Measurements from ENCODE around the gene GJC2. TPM values are rescaled to one million over a fixed set of nuclear protein-coding genes. Genes with fewer than 3 reads are reported as not detected.
A peak's percentile ranks its signal among the peaks of the same experiment; 100 is the strongest.

Gene GJC2
- total RNA-seq, 1 experiment from 2014 or later = 1.6 TPM

DNA sequence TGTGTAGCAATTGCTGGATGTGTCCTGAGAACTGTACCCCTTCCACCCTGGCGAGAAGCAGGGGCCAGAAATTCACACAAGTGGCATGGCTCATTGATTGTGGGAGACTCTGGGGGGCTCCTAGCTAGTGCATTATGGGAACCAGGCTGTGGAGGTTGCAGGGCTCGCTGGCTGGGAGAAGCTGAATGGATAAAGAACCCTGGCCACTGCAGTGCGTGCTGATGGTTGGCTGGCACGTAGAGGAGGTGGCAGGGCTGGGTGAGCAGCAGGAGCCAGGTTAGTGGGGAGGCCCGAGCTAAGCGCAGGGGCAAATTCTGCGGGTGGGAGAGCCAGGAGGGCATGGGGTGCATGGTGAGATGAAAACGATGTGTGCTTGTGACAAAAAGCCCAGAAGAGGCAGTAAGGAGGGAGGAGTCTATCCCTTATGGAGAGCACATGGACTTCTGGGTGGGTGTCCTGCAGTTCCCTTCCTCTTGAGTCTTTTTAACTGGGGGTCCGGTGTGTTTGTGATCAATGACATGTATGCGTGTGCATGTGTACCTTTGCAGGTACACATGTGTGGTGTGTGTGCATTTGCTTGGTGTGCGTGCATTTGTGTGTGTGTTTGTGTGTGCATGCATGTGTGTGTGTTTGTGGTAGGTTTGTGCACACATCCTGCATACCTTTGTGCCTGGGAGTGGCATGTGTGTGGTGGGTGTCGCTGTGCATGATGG is 6.1 kb upstream of the GJC2 start:
- Mint-ChIP-seq H3K27ac (peak overlapping the region in 1 of 3 experiments; percentile 50; a peak in 2 of 7 replicates), H3K27me3 (ENCODE audit: low read depth) (peaks cover 7% of the 10 kb centered on the region), H3K9me3 (no peaks in the 10 kb centered on the region), H3K4me1 (peaks cover 4 to 15% of the 10 kb centered on the region in 2 experiments), H3K36me3 (ENCODE audit: insufficient read depth in 1 of 3, low read depth in 3 of 3) (no peaks in the 10 kb centered on the region; a peak in 1 of 7 replicates), H3K4me3 (peak overlapping the region in 1 of 2 experiments; percentile 56; a peak in 2 of 5 replicates)
- H3K79me2 ChIP-seq (ENCODE audit: insufficient read depth, low read length) = peaks cover 15% of the 10 kb centered on the region; the same call in 1 of the 2 replicates
- no peak overlapping the region for H4K8ac ChIP-seq (replicated peaks; ENCODE audit: insufficient read length, low read depth, low read length)
- no CpG with 5 or more reads among the region's 12 CpGs for WGBS (ENCODE audit: extremely low coverage, insufficient read length, low lambda C conversion rate)
- H3K4me1 ChIP-seq (ENCODE audit: insufficient read depth, low read length) = no peaks in the 10 kb centered on the region
- no peaks in the 10 kb centered on the region for H3K9me3 ChIP-seq (ENCODE audit: control insufficient read depth, low read depth, low read length)
- TF ChIP-seq, protein P1, sequence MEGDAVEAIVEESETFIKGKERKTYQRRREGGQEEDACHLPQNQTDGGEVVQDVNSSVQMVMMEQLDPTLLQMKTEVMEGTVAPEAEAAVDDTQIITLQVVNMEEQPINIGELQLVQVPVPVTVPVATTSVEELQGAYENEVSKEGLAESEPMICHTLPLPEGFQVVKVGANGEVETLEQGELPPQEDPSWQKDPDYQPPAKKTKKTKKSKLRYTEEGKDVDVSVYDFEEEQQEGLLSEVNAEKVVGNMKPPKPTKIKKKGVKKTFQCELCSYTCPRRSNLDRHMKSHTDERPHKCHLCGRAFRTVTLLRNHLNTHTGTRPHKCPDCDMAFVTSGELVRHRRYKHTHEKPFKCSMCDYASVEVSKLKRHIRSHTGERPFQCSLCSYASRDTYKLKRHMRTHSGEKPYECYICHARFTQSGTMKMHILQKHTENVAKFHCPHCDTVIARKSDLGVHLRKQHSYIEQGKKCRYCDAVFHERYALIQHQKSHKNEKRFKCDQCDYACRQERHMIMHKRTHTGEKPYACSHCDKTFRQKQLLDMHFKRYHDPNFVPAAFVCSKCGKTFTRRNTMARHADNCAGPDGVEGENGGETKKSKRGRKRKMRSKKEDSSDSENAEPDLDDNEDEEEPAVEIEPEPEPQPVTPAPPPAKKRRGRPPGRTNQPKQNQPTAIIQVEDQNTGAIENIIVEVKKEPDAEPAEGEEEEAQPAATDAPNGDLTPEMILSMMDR (conservative IDR thresholded peaks at IDR 0.05) = no peak
- H4K5ac ChIP-seq (ENCODE audit: insufficient read length, low read depth, low read length) = no peak overlapping the region
- no peak overlapping the region for H2AFZ ChIP-seq (ENCODE audit: low read length)
- H4K91ac ChIP-seq (ENCODE audit: insufficient read length, low read depth, low read length) = no peak overlapping the region
- no peak overlapping the region for H3K14ac ChIP-seq (ENCODE audit: insufficient read depth, low read length)
- no peak overlapping the region for H3K4ac ChIP-seq (ENCODE audit: low read depth, low read length)
- no peak overlapping the region for H2BK5ac ChIP-seq (ENCODE audit: insufficient read length, low read length)
- H3K4me2 ChIP-seq (ENCODE audit: insufficient read depth, insufficient read length, low read length) = no peak overlapping the region
- H3K27ac ChIP-seq (ENCODE audit: insufficient read length, low read depth, low read length) = no peak overlapping the region
- H3K56ac ChIP-seq (ENCODE audit: insufficient read length, low read depth, low read length) = no peak overlapping the region
- H3K9ac ChIP-seq (ENCODE audit: extremely low read depth, insufficient read length, low read length) = no peak overlapping the region
- no peak overlapping the region for H3K23ac ChIP-seq (ENCODE audit: insufficient read length, low read depth, low read length)
- H2BK15ac ChIP-seq (ENCODE audit: low read depth, low read length) = no peak overlapping the region
- H3K27me3 ChIP-seq (ENCODE audit: insufficient read depth, low read length) = no peaks in the 10 kb centered on the region
- H3K18ac ChIP-seq (ENCODE audit: insufficient read length, low read depth, low read length) = no peak overlapping the region
- no peak overlapping the region for H2BK20ac ChIP-seq (ENCODE audit: low read depth, low read length, poor library complexity, severe bottlenecking)
- H2BK12ac ChIP-seq (ENCODE audit: insufficient read length, low read depth, low read length) = no peak overlapping the region
- H3K23me2 ChIP-seq (ENCODE audit: insufficient read length, low read depth, low read length, poor library complexity, severe bottlenecking) = peaks cover 11% of the 10 kb centered on the region
- peaks cover 2% of the 10 kb centered on the region for H4K20me1 ChIP-seq (ENCODE audit: control insufficient read depth, insufficient read depth, insufficient read length)
- H2AK5ac ChIP-seq (ENCODE audit: insufficient read length, low read length) = no peak overlapping the region
- no peak for DNase-seq
- H3K79me1 ChIP-seq (ENCODE audit: insufficient read depth, low read depth, low read length, poor library complexity, severe bottlenecking) = peaks cover 8% of the 10 kb centered on the region
- no peak overlapping the region for H2BK120ac ChIP-seq (ENCODE audit: low read depth, low read length, poor library complexity, severe bottlenecking)
- no peak overlapping the region for H3T11ph ChIP-seq (ENCODE audit: low read length)

Data from H9 (cell line).